BLaER1 treated with 17β-estradiol and CSF1 and Interleukin-3, amounts not matched to agents 10 nM and 100 nM (cell line): ENCODE data around the gene PLEKHA5.

Experiments used
- H3K27ac ChIP-seq, 11 experiments: shearing (Covaris generic); formaldehyde crosslinking; 2 replicates each; pipeline ENCODE4 v1.8.1; 2022
- H3K27me3 ChIP-seq, 11 experiments: shearing (Covaris generic); formaldehyde crosslinking; 2 replicates each; pipeline ENCODE4 v1.8.1; 2022
- H3K36me3 ChIP-seq, 11 experiments: shearing (Covaris generic); formaldehyde crosslinking; 2 replicates each; pipeline ENCODE4 v1.8.1; 2022
- H3K4me1 ChIP-seq, 10 experiments: shearing (Covaris generic); formaldehyde crosslinking; 2 replicates each; pipeline ENCODE4 v1.8.1; 2022
- H3K4me2 ChIP-seq, 11 experiments: shearing (Covaris generic); formaldehyde crosslinking; 2 replicates each; pipeline ENCODE4 v1.8.1; 2022
- H3K4me3 ChIP-seq, 10 experiments: shearing (Covaris generic); formaldehyde crosslinking; 2 replicates each; pipeline ENCODE4 v1.8.1; 2022
- H3K9ac ChIP-seq, 11 experiments: shearing (Covaris generic); formaldehyde crosslinking; 2 replicates each; pipeline ENCODE4 v1.8.1; 2022
- H3K9me3 ChIP-seq, 11 experiments: shearing (Covaris generic); formaldehyde crosslinking; replicated peaks in 1 of 11; 2 replicates each; pipeline ENCODE4 v1.8.1; 2022
- H4K20me1 ChIP-seq, 11 experiments: shearing (Covaris generic); formaldehyde crosslinking; 2 replicates each; pipeline ENCODE4 v1.8.1; 2022
- Cebpa-rat ChIP-seq, 11 experiments: shearing (Covaris generic); IDR thresholded peaks; 2 replicates each; pipeline ENCODE4 v1.8.1; 2022

The PLEKHA5 gene

DNA sequence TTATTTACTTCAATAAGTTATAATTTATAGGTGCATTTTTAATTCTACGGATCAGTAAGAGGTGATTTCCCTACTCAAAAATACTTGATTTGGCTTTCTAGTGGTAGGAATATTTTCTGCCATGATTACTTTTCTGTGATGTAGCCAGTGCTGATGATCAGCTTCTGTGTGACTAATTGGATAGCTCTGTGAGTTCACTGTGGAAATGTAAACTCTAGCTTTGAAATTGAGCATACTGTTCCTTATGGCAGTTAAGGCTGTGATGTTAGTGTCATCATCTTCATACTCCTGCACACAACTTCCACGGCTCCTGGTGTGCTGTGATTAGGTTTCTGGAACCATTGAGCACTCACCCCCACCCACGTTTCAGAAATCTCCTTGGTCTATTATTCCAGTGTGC lies 48.2 kb downstream of the PLEKHA5 start:
- Histone ChIP-seq H3K4me2 (no peak overlapping the region), H3K27me3 (no peaks in the 10 kb centered on the region), H3K9me3 (no peaks in the 10 kb centered on the region), H3K4me3 (no peak overlapping the region), H3K36me3 (peaks cover 0 to 3% (median 0%) of the 10 kb centered on the region in 11 experiments; a peak in 1 of 22 replicates), H4K20me1 (no peaks in the 10 kb centered on the region), H3K4me1 (no peaks in the 10 kb centered on the region; a peak in 1 of 20 replicates), H3K27ac (no peak overlapping the region), H3K9ac (no peak overlapping the region)
- no peak for TF ChIP-seq Cebpa-rat (IDR thresholded peaks at IDR 0.05)

GRCh38 chr12:19179986-19180385 lies 50.5 kb downstream of the PLEKHA5 start:
- no peaks in the 10 kb centered on the region; a peak in 1 of 22 replicates for H4K20me1 ChIP-seq
- H3K27ac ChIP-seq = no peak overlapping the region
- peaks cover 0 to 3% (median 0%) of the 10 kb centered on the region in 11 experiments; a peak in 1 of 22 replicates for H3K36me3 ChIP-seq
- H3K4me3 ChIP-seq = no peak overlapping the region
- H3K27me3 ChIP-seq = no peaks in the 10 kb centered on the region
- no peak for TF ChIP-seq Cebpa-rat (IDR thresholded peaks at IDR 0.05)
- H3K4me1 ChIP-seq = no peaks in the 10 kb centered on the region; a peak in 1 of 20 replicates
- no peak overlapping the region for H3K9ac ChIP-seq
- no peak overlapping the region for H3K4me2 ChIP-seq
- no peaks in the 10 kb centered on the region for H3K9me3 ChIP-seq

- no peak overlapping the region for H3K27ac ChIP-seq
- no peaks in the 10 kb centered on the region for H3K9me3 ChIP-seq
- TF ChIP-seq Cebpa-rat (IDR thresholded peaks at IDR 0.05) = no peak
Measured at GRCh38 chr12:19181666-19182426, 52.3 kb downstream of the PLEKHA5 start.

GRCh38 chr12:19183121-19183838 lies 53.7 kb downstream of the PLEKHA5 start:
- Histone ChIP-seq H3K4me3 (no peak overlapping the region), H3K4me1 (peaks cover 0 to 10% (median 8%) of the 10 kb centered on the region in 10 experiments; a peak in 14 of 20 replicates), H3K36me3 (no peaks in the 10 kb centered on the region), H3K9ac (no peak overlapping the region), H3K27ac (no peak overlapping the region), H3K4me2 (no peak overlapping the region), H3K27me3 (no peaks in the 10 kb centered on the region), H3K9me3 (no peaks in the 10 kb centered on the region), H4K20me1 (no peaks in the 10 kb centered on the region; a peak in 1 of 22 replicates)
- no peak for TF ChIP-seq Cebpa-rat (IDR thresholded peaks at IDR 0.05)

More at GRCh38 chr12:19181666-19182426, 52.3 kb downstream of the PLEKHA5 start:
- peaks cover 0 to under 1% (median 0%) of the 10 kb centered on the region in 10 experiments; a peak in 3 of 20 replicates for H3K4me1 ChIP-seq
- no peak overlapping the region for H3K9ac ChIP-seq
- no peak overlapping the region for H3K4me2 ChIP-seq
- no peak overlapping the region for H3K4me3 ChIP-seq
- H4K20me1 ChIP-seq = no peaks in the 10 kb centered on the region; a peak in 1 of 22 replicates
- no peaks in the 10 kb centered on the region for H3K27me3 ChIP-seq
- peaks cover 0 to 1% (median 0%) of the 10 kb centered on the region in 11 experiments; a peak in 1 of 22 replicates for H3K36me3 ChIP-seq

GRCh38 chr12:19185262-19185929 lies 55.9 kb downstream of the PLEKHA5 start:
- Histone ChIP-seq H3K27ac (no peak overlapping the region), H3K27me3 (no peaks in the 10 kb centered on the region), H4K20me1 (peaks cover 0 to 3% (median 0%) of the 10 kb centered on the region in 11 experiments; a peak in 1 of 22 replicates), H3K4me3 (no peak overlapping the region), H3K9ac (no peak overlapping the region), H3K36me3 (no peaks in the 10 kb centered on the region), H3K4me2 (no peak overlapping the region), H3K9me3 (no peaks in the 10 kb centered on the region), H3K4me1 (peaks cover 10 to 25% (median 23%) of the 10 kb centered on the region in 10 experiments)
- TF ChIP-seq Cebpa-rat (IDR thresholded peaks at IDR 0.05) = no peak

DNA sequence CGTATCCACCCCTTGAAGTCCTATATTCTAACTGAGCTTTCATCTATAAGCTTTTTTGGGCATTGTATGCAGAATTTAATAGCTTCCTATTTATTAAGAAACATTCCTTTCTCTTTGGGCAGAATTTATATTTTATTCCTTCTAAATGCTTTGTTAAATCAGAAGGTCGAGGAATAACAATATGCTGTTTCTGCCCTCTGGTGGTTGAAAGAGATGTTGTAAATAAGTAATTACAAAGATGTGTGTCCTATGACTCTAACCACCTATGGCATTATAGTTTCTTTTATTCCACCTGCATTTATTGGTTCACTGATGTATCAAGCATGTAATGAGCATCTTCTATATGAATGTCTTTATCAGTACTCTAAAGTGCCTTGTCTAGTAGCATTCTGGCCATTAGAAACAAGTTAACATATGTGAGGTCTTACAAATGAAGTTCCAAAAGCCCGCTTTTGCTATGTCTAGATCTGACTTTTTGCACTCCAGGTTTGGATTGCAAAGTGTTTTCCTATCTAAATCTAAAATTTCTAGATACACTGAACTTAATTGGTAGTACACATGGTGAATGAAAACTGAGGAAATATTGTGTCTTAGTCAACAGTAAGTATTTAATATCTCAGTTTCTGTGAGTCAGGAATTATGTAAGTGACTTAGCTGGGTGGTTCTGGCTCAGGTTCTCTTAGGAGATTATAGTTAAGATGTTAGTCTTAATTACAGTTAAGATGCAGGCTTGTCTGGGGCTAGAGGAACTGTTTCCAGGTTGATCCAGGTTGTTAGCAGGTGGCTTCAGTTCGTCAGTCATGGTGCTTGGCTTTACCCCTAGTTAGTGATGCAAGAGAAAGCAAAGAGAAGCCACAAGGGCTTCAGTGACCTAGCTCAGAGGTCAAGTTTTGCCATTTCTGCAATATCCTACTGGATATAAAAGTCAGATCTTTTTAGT lies 57.5 kb downstream of the PLEKHA5 start:
- H3K4me1 ChIP-seq = peaks cover 24 to 41% (median 38%) of the 10 kb centered on the region in 10 experiments
- TF ChIP-seq Cebpa-rat (IDR thresholded peaks at IDR 0.05) = no peak
- peaks cover 0 to 5% (median 0%) of the 10 kb centered on the region in 11 experiments; a peak in 1 of 22 replicates for H4K20me1 ChIP-seq
- no peaks in the 10 kb centered on the region for H3K36me3 ChIP-seq
- no peaks in the 10 kb centered on the region for H3K27me3 ChIP-seq
- no peaks in the 10 kb centered on the region for H3K9me3 ChIP-seq
- no peak overlapping the region for H3K4me3 ChIP-seq
- H3K27ac ChIP-seq = no peak overlapping the region
- H3K9ac ChIP-seq = no peak overlapping the region
- peak overlapping the region in 8 of 11 experiments; percentile 23 to 47 (median 40); a peak in 11 of 22 replicates for H3K4me2 ChIP-seq

DNA sequence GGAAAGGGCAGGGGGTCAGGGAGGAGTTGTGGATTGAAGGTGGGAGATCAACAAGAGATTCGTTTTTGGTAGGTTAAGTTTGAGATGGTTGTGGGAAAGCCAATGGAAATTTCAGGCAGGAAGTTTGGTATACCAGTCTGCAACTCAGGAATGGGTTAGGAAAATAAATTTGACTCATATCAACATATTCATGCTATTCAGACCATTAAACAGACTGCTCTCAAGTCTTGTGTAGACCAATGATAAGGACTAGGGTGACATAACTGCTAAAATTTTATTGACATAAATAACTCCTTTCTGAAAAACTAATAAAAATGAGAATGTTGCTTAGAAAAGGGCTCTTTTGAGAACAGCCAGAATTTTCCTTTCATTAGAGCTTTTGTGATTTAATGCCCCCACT lies 60.0 kb downstream of the PLEKHA5 start:
- Histone ChIP-seq H3K4me3 (no peak overlapping the region), H3K36me3 (0 out of 22 replicates have a peak, but pooled peaks cover 0 to 6% (median 0%) of the 10 kb centered on the region in 11 experiments), H3K27me3 (no peaks in the 10 kb centered on the region), H3K4me1 (peaks cover 24 to 41% (median 39%) of the 10 kb centered on the region in 10 experiments), H3K9ac (no peak overlapping the region), H3K4me2 (peak overlapping the region in 9 of 11 experiments; percentile 38 to 88 (median 65); a peak in 14 of 22 replicates), H3K9me3 (0 out of 22 replicates have a peak, but pooled peaks cover 0 to 5% (median 0%) of the 10 kb centered on the region in 11 experiments), H4K20me1 (peaks cover 0 to 5% (median 0%) of the 10 kb centered on the region in 11 experiments; a peak in 1 of 22 replicates), H3K27ac (peak overlapping the region in 2 of 11 experiments; percentile 60 to 61; a peak in 4 of 22 replicates)
- no peak for TF ChIP-seq Cebpa-rat (IDR thresholded peaks at IDR 0.05)
